ENCODE measurements around the gene PTGES3.
"Not testable (repeated sequence)": the region's sequence is repeated elsewhere in the genome, so short reads cannot be mapped to it uniquely, and the experiment has no call there.

The PTGES3 gene

DNA sequence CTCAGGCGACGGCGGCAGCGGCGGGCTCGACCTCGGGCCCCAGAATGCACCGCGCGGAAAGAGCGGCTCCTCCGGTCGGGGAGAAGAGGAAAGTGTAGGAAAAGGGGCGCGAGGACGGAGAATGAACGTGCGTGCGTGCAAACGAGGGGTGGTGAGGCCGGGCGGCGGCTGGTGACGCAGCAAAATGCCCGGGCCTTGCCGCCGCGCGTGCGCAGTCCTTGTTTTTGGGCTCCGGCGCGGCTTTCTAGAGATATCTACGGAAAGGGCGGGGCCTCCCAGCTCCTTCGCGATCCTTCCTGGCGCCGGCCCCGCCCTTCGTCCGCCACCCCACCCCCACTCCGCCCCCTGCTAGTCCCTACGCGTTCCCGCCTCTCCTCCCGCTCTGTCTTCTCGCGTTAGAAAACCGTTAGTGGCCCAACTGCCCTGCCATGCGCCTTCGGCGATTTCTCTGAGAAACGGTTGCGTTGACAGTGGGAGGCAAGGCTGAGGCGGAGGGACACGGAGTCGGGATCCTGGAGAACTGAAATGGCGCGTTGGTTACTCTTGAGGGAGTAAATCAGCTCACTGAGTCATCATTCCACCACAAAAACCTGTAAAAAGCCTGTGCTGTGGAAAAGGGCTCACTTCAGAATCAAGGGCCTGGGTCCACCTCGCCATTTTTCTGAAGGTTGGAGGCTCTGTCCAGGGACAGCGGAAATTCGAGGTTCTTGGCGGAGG is at the start of gene PTGES3:
TSS of gene PTGES3 (minus strand) at position 156 of the 717 bp plus-strand sequence. CDS start 285 bp downstream, outside the sequence.
- DNase-seq = peak; percentile 94

DNA sequence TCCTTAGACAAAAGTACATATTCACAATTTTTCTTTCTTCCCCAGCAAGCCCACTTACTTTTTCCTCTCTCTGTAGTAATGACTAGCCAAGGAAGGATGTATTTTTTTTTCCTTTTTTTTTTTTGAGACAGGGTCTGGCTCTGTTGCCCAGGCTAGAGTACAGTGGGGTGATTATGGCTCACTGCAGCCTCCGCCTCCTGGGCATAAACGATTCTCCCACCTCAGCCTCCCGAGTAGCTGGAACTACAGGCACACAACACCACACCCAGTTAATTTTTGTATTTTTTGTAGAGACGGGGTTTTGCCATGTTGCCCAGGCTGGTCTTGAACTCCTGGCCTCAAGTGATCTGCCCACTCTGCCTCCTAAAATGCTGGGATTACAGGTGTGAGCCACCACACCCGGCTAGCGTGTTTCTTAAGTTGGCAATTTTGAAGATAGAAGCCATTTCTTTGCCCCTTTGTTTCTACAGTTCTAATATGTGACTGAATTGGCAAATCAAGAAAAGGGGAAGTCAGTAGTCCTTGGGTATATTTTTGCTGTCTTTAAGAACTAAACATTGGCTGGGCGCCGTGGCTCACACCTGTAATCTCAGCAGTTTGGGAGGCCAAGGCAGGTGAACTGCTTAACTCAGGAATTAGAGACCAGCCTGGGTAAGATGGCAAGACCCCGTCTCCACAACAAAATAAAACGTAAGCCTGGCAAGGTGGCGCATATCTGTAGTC is 40.2 kb upstream of the PTGES3 start:
- no peak for DNase-seq

DNA sequence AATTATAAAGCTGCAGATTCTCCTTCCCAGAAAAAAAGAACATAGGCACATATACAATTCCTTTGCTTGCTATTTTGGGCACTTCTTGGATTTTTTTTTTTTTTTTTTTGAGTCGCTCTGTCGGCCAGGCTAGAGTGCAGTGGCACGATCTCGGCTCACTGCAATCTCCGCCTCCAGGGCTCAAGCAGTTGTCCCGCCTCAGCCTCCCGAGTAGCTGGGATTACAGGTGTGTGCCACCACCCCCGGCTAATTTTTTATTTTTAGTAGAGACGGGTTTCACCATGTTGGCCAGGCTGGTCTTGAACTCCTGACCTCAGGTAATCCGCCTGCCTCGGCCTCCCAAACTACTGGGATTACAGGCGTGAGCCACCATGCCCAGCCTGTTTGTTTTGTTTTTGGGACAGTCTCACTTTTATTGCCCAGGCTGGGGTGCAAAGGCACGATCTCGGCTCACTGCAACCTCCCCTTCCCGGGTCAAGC is 38.2 kb upstream of the PTGES3 start:
- not testable (repeated sequence) for DNase-seq

- DNase-seq = no peak
Measured at GRCh38 chr12:56725723-56726102, 37.6 kb upstream of the PTGES3 start.

GRCh38 chr12:56724972-56725722 is 37.1 kb upstream of the PTGES3 start, which contains the start of gene NACA:
Gene NACA (minus strand): TSS chr12:56725299. CDS start chr12:56724521, 778 bp downstream.
- DNase-seq = peak; percentile 92

GRCh38 chr12:56724701-56724971 is 36.6 kb upstream of the PTGES3 start:
- DNase-seq = no peak

DNA sequence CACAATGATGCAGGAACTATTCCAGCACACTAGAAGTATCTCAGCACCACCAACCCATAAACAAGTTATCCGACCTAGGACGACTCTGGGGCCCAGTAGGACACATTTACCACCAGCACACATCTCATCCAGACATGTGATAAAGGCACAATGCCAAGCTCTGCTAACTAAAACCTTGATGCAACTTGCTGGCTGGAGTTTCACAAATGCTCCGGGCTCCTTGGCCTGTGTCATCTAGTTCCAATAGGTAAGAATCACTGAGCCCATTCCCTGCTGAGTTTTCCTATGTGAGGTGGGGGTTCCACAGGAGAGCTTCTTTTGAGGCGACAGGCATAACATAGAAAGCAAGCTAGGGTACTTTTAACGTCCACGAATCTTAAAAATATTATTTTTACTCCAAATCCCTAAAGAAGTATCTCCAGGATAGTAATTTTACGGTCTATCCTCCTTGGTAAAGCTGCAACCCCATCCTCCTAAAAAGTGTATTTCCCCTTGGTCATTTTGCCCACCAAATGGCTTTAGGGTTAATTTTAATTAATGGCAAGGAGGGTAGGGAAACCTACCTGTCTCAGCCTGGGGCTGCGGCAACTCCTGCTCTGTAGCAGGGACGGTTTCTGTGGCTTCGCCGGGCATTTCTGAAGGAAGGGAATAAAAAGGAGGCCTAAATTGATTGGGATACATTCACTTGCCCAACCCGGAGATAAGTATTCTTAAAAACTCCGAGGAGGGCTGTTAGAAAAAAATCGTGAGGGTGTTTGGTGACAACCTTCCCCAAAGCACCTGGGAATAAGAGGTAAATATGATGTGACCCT is 36.0 kb upstream of the PTGES3 start:
- DNase-seq = peak; percentile 5

GRCh38 chr12:56723352-56723751 is 35.3 kb upstream of the PTGES3 start:
- no peak for DNase-seq

DNA sequence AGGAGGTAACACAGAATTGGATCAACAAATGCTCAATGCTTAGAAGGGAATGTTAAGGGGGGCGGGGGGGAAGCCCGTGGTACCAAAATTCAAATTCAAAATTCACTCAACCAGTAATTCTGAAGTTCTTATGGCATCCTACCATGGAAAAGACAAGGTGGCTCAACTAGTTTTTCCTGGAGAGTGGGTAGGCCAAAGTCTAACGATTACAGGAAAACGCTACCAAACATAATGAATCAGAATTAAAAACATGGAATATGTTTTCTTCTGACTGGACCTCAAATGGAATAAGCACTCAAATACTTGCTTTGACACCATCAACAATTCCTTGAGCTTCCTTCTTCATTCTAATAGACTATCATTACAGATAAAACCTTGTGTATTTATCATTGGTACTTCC is 34.7 kb upstream of the PTGES3 start:
- DNase-seq = no peak

DNA sequence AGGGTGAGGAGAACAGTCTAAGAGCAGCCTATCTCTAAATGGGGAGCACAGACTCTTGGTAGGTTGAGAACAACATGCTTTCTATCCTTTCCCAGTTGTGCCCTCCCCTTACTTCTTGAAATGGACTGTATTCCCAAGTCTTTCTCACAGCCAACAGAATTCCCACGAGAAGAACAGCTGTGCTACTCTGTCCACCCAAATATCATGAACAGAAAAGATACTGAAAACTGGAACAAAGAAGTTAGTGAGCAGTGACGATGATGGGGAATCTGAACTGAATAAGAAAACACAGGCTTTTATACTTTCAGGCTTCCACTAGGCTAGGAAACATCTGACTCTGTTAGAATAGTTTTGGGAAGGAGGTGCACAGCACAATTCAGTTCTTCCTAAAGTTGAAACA is 33.6 kb upstream of the PTGES3 start:
- no peak for DNase-seq

DNA sequence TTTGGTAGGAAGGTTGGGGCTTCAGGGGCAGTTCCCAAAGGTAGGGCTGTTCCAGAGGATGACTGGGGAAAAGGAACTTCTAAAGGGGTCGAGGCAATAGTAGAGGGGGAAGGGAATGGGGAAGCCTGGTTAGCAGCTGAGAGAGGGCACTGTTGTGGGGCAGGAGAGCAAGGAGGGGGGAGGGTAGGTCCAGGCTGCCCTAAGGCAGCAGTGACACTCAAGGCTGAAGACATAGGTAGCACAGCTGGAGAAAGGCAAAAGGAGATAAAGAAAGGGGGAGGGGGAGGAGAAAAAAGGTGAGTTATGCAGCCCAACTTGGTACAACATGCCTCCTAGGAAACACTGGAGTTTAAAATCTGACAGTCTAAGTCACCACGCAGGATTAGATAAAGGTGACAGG is 33.1 kb upstream of the PTGES3 start:
- DNase-seq = no peak

DNA sequence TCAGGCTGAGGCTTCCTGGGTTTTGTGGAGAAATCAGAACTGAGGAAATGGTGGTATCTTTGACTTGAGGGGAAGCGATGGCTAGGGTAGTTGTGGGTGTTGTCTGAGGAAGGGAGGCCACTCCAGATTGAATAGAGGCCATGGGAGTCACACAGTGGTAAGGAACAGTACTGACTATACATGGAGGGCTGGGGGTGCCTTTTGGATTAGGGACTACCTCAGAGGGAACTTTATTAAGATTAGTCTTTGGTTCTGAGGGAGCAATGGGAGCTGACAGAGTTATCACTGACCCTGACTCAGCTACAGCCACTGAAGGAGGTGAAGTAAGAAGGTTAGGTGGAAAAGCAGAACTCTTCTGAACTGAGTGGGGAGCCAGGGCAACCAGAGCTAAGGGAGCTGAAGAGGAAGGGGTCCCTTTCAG is 32.7 kb upstream of the PTGES3 start:
- DNase-seq = no peak

DNA sequence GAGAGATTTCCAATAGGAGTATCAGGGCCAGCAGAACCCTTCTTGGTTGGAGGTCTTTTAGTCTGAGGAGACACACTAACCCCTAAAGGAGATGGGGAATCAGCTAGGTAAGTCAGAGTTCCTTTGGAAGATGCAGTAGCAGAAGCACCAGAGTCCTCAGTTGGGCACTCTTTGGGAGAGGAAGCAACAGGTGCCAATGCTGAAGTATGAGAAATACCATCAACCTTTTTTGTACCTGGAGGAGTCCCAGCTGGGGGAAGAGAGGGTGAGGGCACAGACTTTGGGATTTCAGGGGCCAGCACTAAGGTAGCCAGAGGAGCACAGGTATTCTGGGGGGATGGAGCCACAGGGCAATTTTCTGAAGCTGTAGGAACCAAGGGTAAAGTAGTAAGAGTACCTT is 31.0 kb upstream of the PTGES3 start:
- no peak for DNase-seq

DNA sequence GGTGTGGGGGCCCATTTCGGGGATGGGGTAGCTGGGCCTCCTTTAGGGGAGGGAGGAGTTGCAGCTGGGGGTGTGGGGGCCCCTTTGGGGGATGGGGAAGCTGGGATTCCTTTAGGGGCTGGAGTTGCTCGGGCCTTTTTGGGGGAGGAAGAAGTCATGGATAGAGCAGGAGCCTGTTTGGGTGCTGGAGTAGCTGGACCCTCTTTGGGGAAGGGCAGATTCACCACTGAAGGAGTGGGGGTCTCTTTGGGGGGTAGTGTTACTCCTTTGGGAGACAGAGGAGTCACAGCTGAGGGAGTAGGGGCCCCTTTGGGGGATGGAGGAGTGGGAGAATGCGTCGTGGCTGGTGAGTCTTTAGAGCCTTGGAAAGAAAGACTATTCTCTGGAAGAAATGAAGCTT is 30.6 kb upstream of the PTGES3 start:
- no peak for DNase-seq

- no peak for DNase-seq
Measured at GRCh38 chr12:56718149-56718548, 30.1 kb upstream of the PTGES3 start.

DNA sequence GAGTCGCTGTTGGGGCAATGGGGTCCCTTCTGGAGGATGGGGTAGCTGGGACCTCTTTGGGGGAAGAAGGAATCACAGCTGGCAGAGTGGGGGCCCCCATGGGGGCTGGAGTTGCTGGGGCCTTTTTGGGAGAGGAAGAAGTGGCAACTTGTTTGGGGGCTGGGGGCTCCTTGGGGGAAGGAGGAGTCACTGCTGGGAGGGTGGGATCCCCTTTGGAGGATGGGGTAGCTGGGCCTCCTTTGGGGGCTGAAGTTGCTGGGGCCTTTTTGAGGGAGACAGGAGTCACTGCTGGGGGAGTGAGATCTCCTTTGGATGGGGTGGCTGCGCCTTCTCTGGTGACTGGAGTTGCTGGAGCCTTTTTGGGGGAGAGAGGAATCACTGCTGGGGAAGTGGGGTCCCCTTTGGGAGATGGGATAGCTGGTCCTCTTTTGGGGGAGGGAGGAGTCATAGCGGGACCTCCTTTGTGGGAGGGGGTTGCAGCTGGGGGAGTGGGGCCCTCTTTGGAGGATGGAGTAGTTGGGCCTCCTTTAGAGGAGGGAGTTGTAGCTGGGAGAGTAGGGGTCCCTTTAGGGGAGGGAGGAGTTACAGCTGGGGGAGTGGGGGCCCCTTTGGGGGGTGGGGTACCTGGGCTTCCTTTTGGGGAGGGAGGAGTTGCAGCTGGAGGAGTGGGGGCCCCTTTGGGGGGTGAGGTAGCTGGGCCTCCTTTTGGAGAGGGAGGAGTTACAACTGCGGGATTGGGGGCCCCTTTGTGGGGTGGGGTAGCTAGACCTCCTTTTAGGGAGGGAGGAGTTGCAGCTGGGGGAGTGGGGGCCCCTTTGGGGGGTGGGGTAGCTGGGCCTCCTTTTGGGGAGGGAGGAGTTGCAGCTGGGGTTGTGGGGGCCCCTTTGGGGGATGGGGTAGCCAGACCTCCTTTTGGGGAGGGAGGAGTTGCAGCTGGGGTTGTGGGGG is 29.1 kb upstream of the PTGES3 start:
- DNase-seq = no peak

DNA sequence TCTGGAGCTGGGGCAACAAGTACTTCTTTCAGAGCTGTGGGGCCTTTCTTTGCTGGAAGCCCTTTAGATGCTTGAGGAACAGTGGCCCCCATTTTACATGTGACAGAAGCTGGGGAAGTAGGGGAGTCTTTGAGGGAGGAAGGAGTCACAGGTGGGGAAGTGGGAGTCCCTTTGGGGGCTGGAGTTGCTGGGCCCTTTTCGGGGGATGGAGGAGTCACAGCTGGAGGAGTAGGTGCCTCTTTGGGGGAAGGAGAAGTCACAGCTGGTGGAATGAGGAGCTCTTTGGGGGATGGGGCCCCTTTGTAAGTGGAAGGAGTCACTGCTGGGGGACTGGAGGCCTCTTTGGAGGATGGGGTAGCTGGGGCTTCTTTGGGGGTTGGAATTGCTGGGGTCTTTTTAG is 28.4 kb upstream of the PTGES3 start:
- no peak for DNase-seq

GRCh38 chr12:56715798-56716197 is 27.7 kb upstream of the PTGES3 start:
- no peak for DNase-seq

DNA sequence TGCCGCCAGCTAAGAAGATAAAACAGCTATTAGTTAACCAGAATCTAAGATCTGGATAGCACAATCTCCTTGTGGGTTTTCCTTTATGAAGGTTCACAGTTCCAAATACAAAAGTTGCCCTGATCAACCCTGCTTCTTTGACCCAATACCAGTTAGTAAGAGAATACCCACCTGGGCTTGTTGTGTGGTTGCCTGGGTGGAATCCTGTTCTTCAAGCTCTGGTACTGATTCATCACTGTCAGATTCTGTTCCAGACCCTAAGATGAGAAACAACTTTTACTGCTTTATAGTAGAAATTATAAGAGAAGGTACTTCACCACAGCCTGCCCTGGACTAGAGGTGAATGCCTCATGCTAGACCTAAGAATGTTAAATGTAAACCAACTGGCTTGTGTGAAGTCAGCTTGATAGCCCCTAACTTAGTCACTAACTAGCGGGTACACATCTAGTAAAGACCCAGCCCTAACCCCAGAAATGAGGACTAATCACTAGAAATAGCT is 26.4 kb upstream of the PTGES3 start:
- no peak for DNase-seq

DNA sequence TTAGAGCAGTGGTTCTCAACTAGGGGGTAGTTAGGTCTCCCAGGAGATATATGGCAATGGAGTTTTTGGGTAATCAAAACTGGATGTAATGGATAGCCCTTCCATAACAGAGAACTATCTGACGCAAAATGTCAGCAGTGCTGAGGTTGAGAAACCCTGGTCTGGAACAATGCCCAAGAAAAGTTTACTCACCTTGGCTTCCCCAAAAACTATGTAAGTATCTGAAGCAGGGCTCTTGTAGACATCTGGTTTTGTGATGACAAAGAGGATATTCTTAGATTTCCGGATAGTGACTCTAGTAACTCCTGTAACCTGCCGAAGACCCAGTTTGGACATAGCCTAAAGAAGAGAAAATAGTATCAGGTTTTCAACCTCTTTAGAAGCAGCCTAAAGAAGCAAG is 25.3 kb upstream of the PTGES3 start:
- no peak for DNase-seq

GRCh38 chr12:56709759-56710376 is 21.8 kb upstream of the PTGES3 start:
- DNase-seq = no peak
